ENCODE data around the gene SPATA1.
A peak's percentile ranks its signal among the peaks of the same experiment; 100 is the strongest.
"Not testable (repeated sequence)": the region's sequence is repeated elsewhere in the genome, so short reads cannot be mapped to it uniquely, and the experiment has no call there.

Gene SPATA1

GRCh38 chr1:84506002-84506728 lies at the start of gene SPATA1, which contains the start of gene GNG5:
Gene SPATA1 (plus strand): TSS chr1:84506386. CDS start chr1:84516360, 9,974 bp downstream.
Gene GNG5 (minus strand): TSS chr1:84506581. CDS start chr1:84506091, 490 bp downstream.
- peak; percentile 57 for DNase-seq (ENCODE audit: low read depth, low spot score)

GRCh38 chr1:84462118-84462517 lies 44.1 kb upstream of the SPATA1 start:
- DNase-seq (ENCODE audit: low read depth, low spot score), result no peak

- DNase-seq (ENCODE audit: low read depth, low spot score), result no peak
Measured at GRCh38 chr1:84467298-84467697, 38.9 kb upstream of the SPATA1 start.

GRCh38 chr1:84476225-84476624 lies 30.0 kb upstream of the SPATA1 start:
- DNase-seq (ENCODE audit: low read depth, low spot score), result no peak

- peak; percentile 80 for DNase-seq (ENCODE audit: low read depth, low spot score)
Measured at GRCh38 chr1:84478876-84479868, 27.0 kb upstream of the SPATA1 start, which contains the start of gene RPF1. Gene RPF1 (plus strand): TSS chr1:84479266. CDS start chr1:84479282, 16 bp downstream.

- DNase-seq (ENCODE audit: low read depth, low spot score), result no peak
Measured at GRCh38 chr1:84479998-84480397, 26.2 kb upstream of the SPATA1 start.

GRCh38 chr1:84480650-84481049 lies 25.5 kb upstream of the SPATA1 start:
- no peak for DNase-seq (ENCODE audit: low read depth, low spot score)

- DNase-seq (ENCODE audit: low read depth, low spot score), result no peak
Measured at GRCh38 chr1:84481317-84481716, 24.9 kb upstream of the SPATA1 start.

GRCh38 chr1:84488107-84488506 lies 18.1 kb upstream of the SPATA1 start:
- no peak for DNase-seq (ENCODE audit: low read depth, low spot score)

GRCh38 chr1:84489766-84490165 lies 16.4 kb upstream of the SPATA1 start:
- no peak for DNase-seq (ENCODE audit: low read depth, low spot score)

GRCh38 chr1:84492726-84493125 lies 13.5 kb upstream of the SPATA1 start:
- DNase-seq (ENCODE audit: low read depth, low spot score), result no peak

- no peak for DNase-seq (ENCODE audit: low read depth, low spot score)
Measured at GRCh38 chr1:84493747-84494146, 12.4 kb upstream of the SPATA1 start.

- DNase-seq (ENCODE audit: low read depth, low spot score), result no peak
Measured at GRCh38 chr1:84496498-84496897, 9.7 kb upstream of the SPATA1 start.

GRCh38 chr1:84497631-84498275 lies 8.4 kb upstream of the SPATA1 start:
- no peak for DNase-seq (ENCODE audit: low read depth, low spot score)

GRCh38 chr1:84502927-84503326 lies 3.3 kb upstream of the SPATA1 start:
- no peak for DNase-seq (ENCODE audit: low read depth, low spot score)

GRCh38 chr1:84504580-84505492 lies 1.4 kb upstream of the SPATA1 start:
- DNase-seq (ENCODE audit: low read depth, low spot score), result no peak

- no peak for DNase-seq (ENCODE audit: low read depth, low spot score)
Measured at GRCh38 chr1:84505493-84506001, 639 bp upstream of the SPATA1 start.

- no peak for DNase-seq (ENCODE audit: low read depth, low spot score)
Measured at GRCh38 chr1:84506729-84507453, 705 bp downstream of the SPATA1 start.

- not testable (repeated sequence) for DNase-seq (ENCODE audit: low read depth, low spot score)
Measured at GRCh38 chr1:84507887-84508286, 1.7 kb downstream of the SPATA1 start.

GRCh38 chr1:84508510-84508909 lies 2.3 kb downstream of the SPATA1 start:
- DNase-seq (ENCODE audit: low read depth, low spot score), result no peak

All from iPS DF 19.7 (cell line).